H1 (cell line): Measurements from ENCODE around the gene CHAC1. TPM values are rescaled to one million over a fixed set of nuclear protein-coding genes. Genes with fewer than 3 reads are reported as not detected.

Source experiments
- CTCF ChIA-PET: fragments of 300-600 bp; sonication (Branson Sonifier 250); formaldehyde crosslinking; loops from one replicate; lab custom pipeline; 2021; ENCODE audit not compliant: partially characterized antibody; lab: Charles Lee
- POLR2A ChIA-PET: fragments of 300-600 bp; sonication (Branson Sonifier 250); formaldehyde crosslinking; loops from one replicate; lab custom pipeline; 2021; ENCODE audit warnings: inconsistent platforms; ENCODE audit not compliant: partially characterized antibody; lab: Charles Lee
- DNase-seq, 2 experiments: peaks; one replicate each; pipeline versions ENCODE4 v3.0.0 to v3.0.0-alpha.2; 2010 to 2022; ENCODE audit warnings: low spot score in 2 of 2, low read depth in 1 of 2, mixed read lengths in 1 of 2
- FAIRE-seq: peaks from 2 replicates; lab custom pipeline; 2011; peaks lifted over from hg19 to GRCh38; lab: Jason Lieb, UNC
- H2AFZ ChIP-seq: 2 replicates; pipeline ENCODE4 v1.8.1; 2012; ENCODE audit warnings: low read length, inconsistent platforms
- H2AK5ac ChIP-seq: 2 replicates; pipeline ENCODE4 v1.6.1; 2013; ENCODE audit warnings: low read depth, low read length
- H2BK120ac ChIP-seq: replicated peaks from 2 replicates; pipeline ENCODE3; 2013; ENCODE audit warnings: low read depth, low read length, inconsistent platforms
- H2BK12ac ChIP-seq: 2 replicates; pipeline ENCODE4 v1.6.1; 2013; ENCODE audit warnings: low read depth, low read length
- H2BK15ac ChIP-seq: 2 replicates; pipeline ENCODE4 v1.6.1; 2013; ENCODE audit warnings: low read length
- H2BK20ac ChIP-seq: 2 replicates; pipeline ENCODE4 v1.6.1; 2013; ENCODE audit warnings: low read length
- H2BK5ac ChIP-seq: 2 replicates; pipeline ENCODE4 v1.6.1; 2013; ENCODE audit warnings: low read depth, low read length
- H3K14ac ChIP-seq: 2 replicates; pipeline ENCODE4 v1.6.1; 2013; ENCODE audit warnings: inconsistent platforms; ENCODE audit not compliant: insufficient read length
- H3K18ac ChIP-seq: 2 replicates; pipeline ENCODE4 v1.6.1; 2013; ENCODE audit warnings: low read length; ENCODE audit errors: extremely low read depth
- H3K23ac ChIP-seq: 2 replicates; pipeline ENCODE4 v1.6.1; 2013; ENCODE audit warnings: inconsistent platforms; ENCODE audit not compliant: insufficient read length
- H3K23me2 ChIP-seq: 2 replicates; pipeline ENCODE4 v1.6.1; 2013; ENCODE audit warnings: low read depth, low read length
- H3K27ac ChIP-seq: 2 replicates; pipeline ENCODE4 v1.6.1; 2011; ENCODE audit warnings: low read depth, low read length, inconsistent platforms
- H3K27me3 ChIP-seq, 4 experiments: replicated peaks in 1 of 4; 1 replicate in 1 of 4; 2 replicates in 3 of 4; pipeline versions ENCODE4 v1.6.1 to v1.8.1; 2011 to 2013; ENCODE audit warnings: low read length in 3 of 4, mild to moderate bottlenecking in 3 of 4, inconsistent platforms in 2 of 4, mixed read lengths in 2 of 4, moderate library complexity in 1 of 4; ENCODE audit not compliant: control insufficient read depth in 3 of 4, insufficient read depth in 3 of 4; ENCODE audit errors: extremely low read depth in 1 of 4
- H3K36me3 ChIP-seq, 4 experiments: 2 replicates each; pipeline versions ENCODE4 v1.6.1 to v1.8.1; 2011 to 2013; ENCODE audit warnings: mild to moderate bottlenecking in 4 of 4, low read length in 3 of 4, moderate library complexity in 2 of 4, control low read depth in 1 of 4, inconsistent platforms in 1 of 4; ENCODE audit not compliant: insufficient read depth in 4 of 4, control insufficient read depth in 2 of 4
- H3K4ac ChIP-seq: replicated peaks from 2 replicates; pipeline ENCODE3; 2013; ENCODE audit warnings: low read length, low read depth, mixed read lengths, inconsistent platforms; ENCODE audit not compliant: insufficient read length
- H3K4me1 ChIP-seq, 4 experiments: replicated peaks in 1 of 4; 1 replicate in 1 of 4; 2 replicates in 3 of 4; pipeline versions ENCODE4 v1.6.1 to v1.8.1; 2011 to 2013; ENCODE audit warnings: low read length in 3 of 4, inconsistent platforms in 2 of 4, mixed read lengths in 1 of 4; ENCODE audit not compliant: insufficient read depth in 4 of 4, control insufficient read depth in 3 of 4
- H3K4me2 ChIP-seq, 2 experiments: 2 replicates each; pipeline versions ENCODE4 v1.6.1 to v1.8.1; 2011 to 2013; ENCODE audit warnings: low read depth in 2 of 2, low read length in 2 of 2, control low read depth in 1 of 2, inconsistent platforms in 1 of 2, mild to moderate bottlenecking in 1 of 2; ENCODE audit not compliant: insufficient read depth in 1 of 2
- H3K4me3 ChIP-seq, 4 experiments: fragments of 200-600, 300-600 bp in 1 of 4; sonication (generic), shearing (Covaris generic), sonication (Bioruptor Twin) in 1 of 4; 2 replicates each; pipeline versions ENCODE4 v1.5.1 to v1.8.1; 2011 to 2016; ENCODE audit warnings: low read length in 4 of 4, low read depth in 3 of 4, control low read depth in 2 of 4, inconsistent platforms in 2 of 4, mild to moderate bottlenecking in 2 of 4, mixed read lengths in 1 of 4, moderate library complexity in 1 of 4; ENCODE audit not compliant: insufficient read depth in 2 of 4; ENCODE audit errors: extremely low read depth in 1 of 4
- H3K56ac ChIP-seq: replicated peaks from 2 replicates; pipeline ENCODE3; 2013; ENCODE audit warnings: low read depth, mild to moderate bottlenecking, mixed read lengths, low read length, inconsistent platforms; ENCODE audit not compliant: insufficient read length
- H3K79me1 ChIP-seq: 2 replicates; pipeline ENCODE4 v1.6.1; 2013; ENCODE audit warnings: low read depth, low read length, control low read depth
- H3K79me2 ChIP-seq, 2 experiments: 2 replicates each; pipeline versions ENCODE4 v1.6.1 to v1.8.1; 2012 to 2013; ENCODE audit warnings: low read length in 2 of 2, mild to moderate bottlenecking in 2 of 2, inconsistent platforms in 1 of 2; ENCODE audit not compliant: insufficient read depth in 2 of 2, control insufficient read depth in 1 of 2
- H3K9ac ChIP-seq, 4 experiments: replicated peaks in 1 of 4; 1 replicate in 1 of 4; 2 replicates in 3 of 4; pipeline versions ENCODE4 v1.6.1 to v1.8.1; 2011 to 2013; ENCODE audit warnings: low read depth in 3 of 4, low read length in 3 of 4, control low read depth in 2 of 4, mild to moderate bottlenecking in 2 of 4, moderate library complexity in 2 of 4, inconsistent platforms in 1 of 4; ENCODE audit errors: extremely low read depth in 1 of 4
- H3K9me3 ChIP-seq, 2 experiments: 2 replicates each; pipeline versions ENCODE4 v1.6.1 to v1.8.1; 2012 to 2013; ENCODE audit warnings: mild to moderate bottlenecking in 2 of 2, moderate library complexity in 2 of 2, control low read depth in 1 of 2, inconsistent platforms in 1 of 2, low read depth in 1 of 2, low read length in 1 of 2, mixed read lengths in 1 of 2; ENCODE audit not compliant: insufficient read depth in 2 of 2
- H4K20me1 ChIP-seq, 2 experiments: replicated peaks in 1 of 2; 2 replicates each; pipeline versions ENCODE3 to v1.8.1; 2011 to 2013; ENCODE audit warnings: inconsistent platforms in 2 of 2, low read length in 2 of 2, mild to moderate bottlenecking in 1 of 2; ENCODE audit not compliant: insufficient read depth in 2 of 2, control insufficient read depth in 1 of 2
- H4K5ac ChIP-seq: 2 replicates; pipeline ENCODE4 v1.6.1; 2013; ENCODE audit warnings: low read length, low read depth, mixed read lengths, inconsistent platforms; ENCODE audit not compliant: insufficient read length
- H4K8ac ChIP-seq: 2 replicates; pipeline ENCODE4 v1.8.0; 2013; ENCODE audit warnings: mild to moderate bottlenecking, moderate library complexity, low read length, inconsistent platforms; ENCODE audit not compliant: insufficient read depth; ENCODE audit errors: extremely low read depth
- H4K91ac ChIP-seq: replicated peaks from 2 replicates; pipeline ENCODE3; 2013; ENCODE audit warnings: low read length, mixed read lengths, inconsistent platforms; ENCODE audit not compliant: insufficient read length
- CBX5 ChIP-seq: fragments of 300-800, 300-1000 bp; sonication (generic); IDR thresholded peaks from 2 replicates; pipeline ENCODE4 v1.7.1; 2016; ENCODE audit warnings: antibody characterized with exemption, low read length, low read depth
- KDM4A ChIP-seq: IDR thresholded peaks from one replicate; pipeline ENCODE4 v1.7.1; 2012; ENCODE audit warnings: low read depth, mild to moderate bottlenecking, moderate library complexity, low read length, inconsistent platforms; ENCODE audit not compliant: severe bottlenecking
- PHF8 ChIP-seq: fragments of 200-600 bp; sonication (generic); conservative IDR thresholded peaks from 2 replicates; pipeline ENCODE4 v1.7.1; 2012; ENCODE audit warnings: low read depth, mild to moderate bottlenecking, inconsistent platforms, low read length, moderate library complexity
- RBBP5 ChIP-seq: IDR thresholded peaks from 2 replicates; pipeline ENCODE4 v1.7.1; 2012; ENCODE audit warnings: low read depth, mild to moderate bottlenecking, inconsistent platforms, low read length, moderate library complexity, borderline replicate concordance
- SAP30 ChIP-seq: fragments of 300-600 bp; sonication (generic); IDR thresholded peaks from 2 replicates; pipeline ENCODE4 v1.7.1; 2012; ENCODE audit warnings: low read length, moderate library complexity, mild to moderate bottlenecking, inconsistent platforms; ENCODE audit not compliant: insufficient read depth, insufficient replicate concordance
- SIX5 ChIP-seq: IDR thresholded peaks from 2 replicates; pipeline ENCODE4 v1.6.1; 2011; ENCODE audit warnings: mild to moderate bottlenecking, low read depth, low read length
- SP1 ChIP-seq: IDR thresholded peaks from 2 replicates; pipeline ENCODE4 v1.6.1; 2011; ENCODE audit warnings: low read depth, low read length
- SP4 ChIP-seq: IDR thresholded peaks from 2 replicates; pipeline ENCODE4 v1.6.1; 2012; ENCODE audit warnings: low read length, inconsistent platforms
- YY1 ChIP-seq: IDR thresholded peaks from 2 replicates; pipeline ENCODE4 v1.6.1; 2011; ENCODE audit warnings: low read depth, mild to moderate bottlenecking, low read length
- WGBS, 2 experiments: shearing (Covaris generic) in 1 of 2; methylation state at CpG; one replicate each; pipeline versions ENCODE4 v1.1.6 to v1.1.7; 2013 to 2015; ENCODE audit warnings: low lambda C conversion rate in 2 of 2, mixed read lengths in 2 of 2, inconsistent platforms in 1 of 2, low coverage in 1 of 2, missing lambda C conversion rate in 1 of 2; ENCODE audit not compliant: insufficient replicate concordance in 2 of 2, insufficient coverage in 1 of 2, insufficient read length in 1 of 2; ENCODE audit errors: extremely low coverage in 1 of 2, missing lambda C conversion rate in 1 of 2; 5-methylcytosine and 5-hydroxymethylcytosine counted together
- polyA plus RNA-seq, 7 experiments: library from polyadenylated mRNA; depleted of rRNA in 3 of 7; stranded (reverse) in 5 of 7; unstranded in 2 of 7; fragments of >200 nt in 5 of 7; fragments of 200-250 nt in 2 of 7; gene quantifications; 1 replicate in 5 of 7; 2 replicates in 1 of 7; 4 replicates in 1 of 7; pipeline versions ENCODE4 v1.2.1 to v1.2.3, GENCODE V29; 2011 to 2013; ENCODE audit warnings: missing spikeins in 2 of 7, mixed read lengths in 2 of 7
- total RNA-seq: library from RNA; stranded (reverse); fragmentation: NEBNext Ultra II Directional; extraction: Animal tissue kit (Norgen Biotek cat#: 25700); gene quantifications from 2 replicates; pipeline ENCODE4 v1.2.1, GENCODE V29; 2021

Gene CHAC1
- total and polyA plus RNA-seq, 2 of the 8 experiments (the other 6 are each of a cell fraction or from before 2014, with no cell fraction given) = 34.3 to 159 TPM

- Histone ChIP-seq H3K79me1 (no peaks in the 10 kb centered on the region), H3K9me3 (no peaks in the 10 kb centered on the region), H2BK120ac (no peak overlapping the region), H2AK5ac (no peak overlapping the region), H3K23me2 (no peaks in the 10 kb centered on the region), H3K4me3 (no peak overlapping the region), H3K18ac (no peak overlapping the region), H3K4me2 (no peak overlapping the region), H3K4ac (no peak overlapping the region), H3K27me3 (no peaks in the 10 kb centered on the region), H3K79me2 (no peaks in the 10 kb centered on the region), H2AFZ (no peak overlapping the region), H3K9ac (no peak overlapping the region), H3K56ac (no peak overlapping the region), H4K91ac (no peak overlapping the region), H2BK15ac (no peak overlapping the region), H2BK20ac (no peak overlapping the region), H3K27ac (no peak overlapping the region), H3K23ac (no peak overlapping the region), H2BK12ac (no peak overlapping the region), H3K4me1 (no peaks in the 10 kb centered on the region), H2BK5ac (no peak overlapping the region), H3K36me3 (peaks cover 8 to 39% (median 10%) of the 10 kb centered on the region in 4 experiments; a peak in 6 of 8 replicates), H3K14ac (no peak overlapping the region), H4K20me1 (peaks cover 0 to 1% of the 10 kb centered on the region in 2 experiments), H4K8ac (no peak overlapping the region), H4K5ac (no peak overlapping the region)
- DNase-seq (no peak), FAIRE-seq (no peak)
- 94% methylated on average over 4 of the region's 4 CpGs; no CpG with 5 or more reads in 1 of the 2 experiments for WGBS, 2 experiments
- no peak for TF ChIP-seq YY1
- TF ChIP-seq KDM4A = no peak
- no peak for TF ChIP-seq SP4
- no peak for TF ChIP-seq SIX5
- TF ChIP-seq RBBP5 = no peak
- no peak for TF ChIP-seq SP1
- no peak for TF ChIP-seq PHF8
- TF ChIP-seq CBX5 = no peak
- TF ChIP-seq SAP30 = no peak
- ChIA-PET POLR2A (no interaction called here), CTCF (no interaction called here)
Observed at GRCh38 chr15:40999190-40999589, 45.9 kb downstream of the CHAC1 start.
